HepG2 (cell line): Measurements from ENCODE around the gene SPSB2. TPM values are rescaled to one million over a fixed set of nuclear protein-coding genes. Genes with fewer than 3 reads are reported as not detected.

Experiments used
- HDAC1 ChIP-seq: sonication (generic); formaldehyde crosslinking; IDR thresholded peaks from 2 replicates; pipeline ENCODE4 v1.5.1; 2020; ENCODE audit warnings: mild to moderate bottlenecking, missing genetic modification reagents
- MIER3 ChIP-seq: IDR thresholded peaks from 2 replicates; pipeline ENCODE4 v1.6.1; 2016; ENCODE audit warnings: missing compliant biosample characterization, borderline replicate concordance
- NR2F2 ChIP-seq: IDR thresholded peaks from 2 replicates; pipeline ENCODE4 v1.6.1; 2012; ENCODE audit warnings: low read depth, inconsistent platforms, borderline replicate concordance
- PHB2 ChIP-seq: fragments of 450-650 bp; IDR thresholded peaks from 2 replicates; pipeline ENCODE4 v1.6.1; 2018; ENCODE audit not compliant: partially characterized antibody
- PHF21A ChIP-seq: sonication (generic); formaldehyde crosslinking; IDR thresholded peaks from 2 replicates; pipeline ENCODE4 v1.5.0; 2020; ENCODE audit warnings: mild to moderate bottlenecking, missing genetic modification reagents
- POLR2A ChIP-seq, 2 experiments: IDR thresholded peaks; 2 replicates each; pipeline ENCODE4 v1.6.1; 2011; ENCODE audit warnings: low read depth in 2 of 2, low read length in 2 of 2, mild to moderate bottlenecking in 1 of 2, moderate library complexity in 1 of 2; ENCODE audit not compliant: insufficient read depth in 1 of 2
- RBM22 ChIP-seq: fragments of 200-400 bp; formaldehyde crosslinking; optimal IDR thresholded peaks from 2 replicates; pipeline ENCODE3; 2017; ENCODE audit warnings: mild to moderate bottlenecking, low read length, moderate library complexity
- ZNF10 ChIP-seq: sonication (generic); formaldehyde crosslinking; IDR thresholded peaks from 2 replicates; pipeline ENCODE4 v1.4.0; 2020; ENCODE audit warnings: mild to moderate bottlenecking, low read depth, missing genetic modification reagents, borderline replicate concordance
- ZNF33A ChIP-seq: sonication (generic); formaldehyde crosslinking; IDR thresholded peaks from 2 replicates; pipeline ENCODE4 v1.5.1; 2020; ENCODE audit warnings: missing genetic modification reagents, mild to moderate bottlenecking, moderate library complexity, borderline replicate concordance
- ZSCAN21 ChIP-seq: sonication (generic); formaldehyde crosslinking; IDR thresholded peaks from 2 replicates; pipeline ENCODE4 v1.8.0; 2022; ENCODE audit warnings: mild to moderate bottlenecking, missing genetic modification reagents, moderate library complexity, borderline replicate concordance
- polyA plus RNA-seq, 8 experiments: library from polyadenylated mRNA; depleted of rRNA in 3 of 8; stranded (reverse) in 7 of 8; unstranded in 1 of 8; fragments of >200 nt; fragmentation: Illumina TruSeq in 4 of 8; extraction: Trizol in 4 of 8; gene quantifications; 2 replicates each; pipeline versions ENCODE4 v1.2.1 to v1.2.3, GENCODE V29; 2011 to 2016; ENCODE audit warnings: low read depth in 4 of 8, missing spikeins in 1 of 8, mixed read lengths in 1 of 8; ENCODE audit not compliant: insufficient read depth in 1 of 8
- total RNA-seq, 5 experiments: library from RNA; depleted of rRNA; stranded (reverse); fragments of >200 nt; fragmentation: Illumina TruSeq; extraction: Trizol; gene quantifications; 2 replicates each; pipeline ENCODE4 v1.2.3, GENCODE V29; 2016; ENCODE audit warnings: low read depth in 1 of 5
- TF ChIP-seq, protein P1 (sequence below): sonication (generic); formaldehyde crosslinking; IDR thresholded peaks from 2 replicates; pipeline ENCODE4 v1.4.0; 2020; ENCODE audit warnings: missing genetic modification reagents
- TF ChIP-seq, protein P2 (sequence below): sonication (generic); formaldehyde crosslinking; IDR thresholded peaks from 2 replicates; pipeline ENCODE4 v1.8.0; 2022; ENCODE audit warnings: mild to moderate bottlenecking, missing genetic modification reagents, borderline replicate concordance
- TF ChIP-seq, protein P3 (sequence below): sonication (generic); formaldehyde crosslinking; IDR thresholded peaks from 2 replicates; pipeline ENCODE4 v1.4.0; 2020; ENCODE audit warnings: missing genetic modification reagents, mild to moderate bottlenecking, borderline replicate concordance
- TF ChIP-seq, protein P4 (sequence below): sonication (generic); formaldehyde crosslinking; IDR thresholded peaks from 2 replicates; pipeline ENCODE4 v1.4.0; 2020; ENCODE audit warnings: missing genetic modification reagents
- TF ChIP-seq, protein P5 (sequence below): sonication (generic); formaldehyde crosslinking; IDR thresholded peaks from 2 replicates; pipeline ENCODE4 v1.5.1; 2020; ENCODE audit warnings: missing genetic modification reagents, mild to moderate bottlenecking, borderline replicate concordance
- TF ChIP-seq, protein P6 (sequence below): sonication (generic); formaldehyde crosslinking; IDR thresholded peaks from 2 replicates; pipeline ENCODE4 v1.5.1; 2020; ENCODE audit warnings: mild to moderate bottlenecking, missing genetic modification reagents, moderate library complexity

SPSB2 gene
- total and polyA plus RNA-seq, 2 of the 13 experiments (the other 11 are each of a cell fraction or from before 2014, with no cell fraction given), result 2.0 to 6.2 TPM

DNA sequence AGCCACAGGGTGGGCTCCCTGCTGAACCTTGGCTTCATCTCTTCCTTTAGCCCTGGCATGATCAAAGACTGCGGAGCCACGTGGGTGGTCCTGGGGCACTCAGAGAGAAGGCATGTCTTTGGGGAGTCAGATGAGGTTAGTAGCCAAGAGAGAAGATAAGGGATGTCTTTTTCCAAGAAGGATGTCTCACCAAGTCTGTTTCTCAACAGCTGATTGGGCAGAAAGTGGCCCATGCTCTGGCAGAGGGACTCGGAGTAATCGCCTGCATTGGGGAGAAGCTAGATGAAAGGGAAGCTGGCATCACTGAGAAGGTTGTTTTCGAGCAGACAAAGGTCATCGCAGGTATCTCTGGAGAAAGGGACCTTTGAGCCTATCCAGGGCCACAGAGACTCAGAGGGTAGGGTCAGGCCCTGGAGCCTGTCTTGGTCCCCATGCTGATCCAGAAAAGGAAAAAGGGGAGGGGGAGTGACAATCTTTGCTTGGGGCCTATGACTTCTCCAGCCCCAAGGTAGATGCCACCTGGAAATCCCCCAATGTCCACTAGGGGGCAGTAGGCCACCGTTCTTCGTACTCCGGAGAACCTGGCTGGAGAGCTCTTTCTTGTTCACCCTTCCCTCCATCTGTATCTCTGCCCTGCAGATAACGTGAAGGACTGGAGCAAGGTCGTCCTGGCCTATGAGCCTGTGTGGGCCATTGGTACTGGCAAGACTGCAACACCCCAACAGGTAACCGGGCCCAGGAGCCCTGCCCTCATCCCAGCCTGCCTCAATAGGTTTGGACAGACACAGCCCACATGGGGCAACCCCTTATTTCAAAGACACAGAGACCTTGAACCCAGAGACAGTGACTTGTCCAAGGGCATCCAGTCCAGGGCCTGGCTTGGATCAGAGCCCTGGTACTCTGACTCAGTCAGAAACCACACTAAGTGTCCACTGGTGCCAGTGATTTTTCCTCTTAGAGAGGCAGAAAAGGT is 3.8 kb downstream of the SPSB2 start (continued):
- TF ChIP-seq ZSCAN21 (no peak), MIER3 (CRISPR knock-in tag) (no peak), NR2F2 (0 out of 2 replicates have a peak, but pooled peaks have one; percentile 11), ZNF33A (CRISPR knock-in tag) (no peak), RBM22 (no peak), POLR2A (IDR thresholded peaks at IDR 0.05; ENCODE audit: insufficient read depth in 1 of 2, low read depth in 2 of 2, low read length in 2 of 2) (no peak), PHB2 (no peak), HDAC1 (CRISPR knock-in tag) (0 out of 2 replicates have a peak, but pooled peaks have one; percentile 35), ZNF10 (CRISPR knock-in tag) (no peak), PHF21A (CRISPR knock-in tag) (no peak)
- TF ChIP-seq, protein P1, sequence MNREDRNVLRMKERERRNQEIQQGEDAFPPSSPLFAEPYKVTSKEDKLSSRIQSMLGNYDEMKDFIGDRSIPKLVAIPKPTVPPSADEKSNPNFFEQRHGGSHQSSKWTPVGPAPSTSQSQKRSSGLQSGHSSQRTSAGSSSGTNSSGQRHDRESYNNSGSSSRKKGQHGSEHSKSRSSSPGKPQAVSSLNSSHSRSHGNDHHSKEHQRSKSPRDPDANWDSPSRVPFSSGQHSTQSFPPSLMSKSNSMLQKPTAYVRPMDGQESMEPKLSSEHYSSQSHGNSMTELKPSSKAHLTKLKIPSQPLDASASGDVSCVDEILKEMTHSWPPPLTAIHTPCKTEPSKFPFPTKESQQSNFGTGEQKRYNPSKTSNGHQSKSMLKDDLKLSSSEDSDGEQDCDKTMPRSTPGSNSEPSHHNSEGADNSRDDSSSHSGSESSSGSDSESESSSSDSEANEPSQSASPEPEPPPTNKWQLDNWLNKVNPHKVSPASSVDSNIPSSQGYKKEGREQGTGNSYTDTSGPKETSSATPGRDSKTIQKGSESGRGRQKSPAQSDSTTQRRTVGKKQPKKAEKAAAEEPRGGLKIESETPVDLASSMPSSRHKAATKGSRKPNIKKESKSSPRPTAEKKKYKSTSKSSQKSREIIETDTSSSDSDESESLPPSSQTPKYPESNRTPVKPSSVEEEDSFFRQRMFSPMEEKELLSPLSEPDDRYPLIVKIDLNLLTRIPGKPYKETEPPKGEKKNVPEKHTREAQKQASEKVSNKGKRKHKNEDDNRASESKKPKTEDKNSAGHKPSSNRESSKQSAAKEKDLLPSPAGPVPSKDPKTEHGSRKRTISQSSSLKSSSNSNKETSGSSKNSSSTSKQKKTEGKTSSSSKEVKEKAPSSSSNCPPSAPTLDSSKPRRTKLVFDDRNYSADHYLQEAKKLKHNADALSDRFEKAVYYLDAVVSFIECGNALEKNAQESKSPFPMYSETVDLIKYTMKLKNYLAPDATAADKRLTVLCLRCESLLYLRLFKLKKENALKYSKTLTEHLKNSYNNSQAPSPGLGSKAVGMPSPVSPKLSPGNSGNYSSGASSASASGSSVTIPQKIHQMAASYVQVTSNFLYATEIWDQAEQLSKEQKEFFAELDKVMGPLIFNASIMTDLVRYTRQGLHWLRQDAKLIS, result no peak
- TF ChIP-seq, protein P2, sequence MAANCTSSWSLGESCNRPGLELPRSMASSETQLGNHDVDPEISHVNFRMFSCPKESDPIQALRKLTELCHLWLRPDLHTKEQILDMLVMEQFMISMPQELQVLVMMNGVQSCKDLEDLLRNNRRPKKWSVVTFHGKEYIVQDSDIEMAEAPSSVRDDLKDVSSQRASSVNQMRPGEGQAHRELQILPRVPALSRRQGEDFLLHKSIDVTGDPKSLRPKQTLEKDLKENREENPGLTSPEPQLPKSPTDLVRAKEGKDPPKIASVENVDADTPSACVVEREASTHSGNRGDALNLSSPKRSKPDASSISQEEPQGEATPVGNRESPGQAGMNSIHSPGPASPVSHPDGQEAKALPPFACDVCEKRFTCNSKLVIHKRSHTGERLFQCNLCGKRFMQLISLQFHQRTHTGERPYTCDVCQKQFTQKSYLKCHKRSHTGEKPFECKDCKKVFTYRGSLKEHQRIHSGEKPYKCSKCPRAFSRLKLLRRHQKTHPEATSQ (CRISPR knock-in tag), result no peak
- TF ChIP-seq, protein P3, sequence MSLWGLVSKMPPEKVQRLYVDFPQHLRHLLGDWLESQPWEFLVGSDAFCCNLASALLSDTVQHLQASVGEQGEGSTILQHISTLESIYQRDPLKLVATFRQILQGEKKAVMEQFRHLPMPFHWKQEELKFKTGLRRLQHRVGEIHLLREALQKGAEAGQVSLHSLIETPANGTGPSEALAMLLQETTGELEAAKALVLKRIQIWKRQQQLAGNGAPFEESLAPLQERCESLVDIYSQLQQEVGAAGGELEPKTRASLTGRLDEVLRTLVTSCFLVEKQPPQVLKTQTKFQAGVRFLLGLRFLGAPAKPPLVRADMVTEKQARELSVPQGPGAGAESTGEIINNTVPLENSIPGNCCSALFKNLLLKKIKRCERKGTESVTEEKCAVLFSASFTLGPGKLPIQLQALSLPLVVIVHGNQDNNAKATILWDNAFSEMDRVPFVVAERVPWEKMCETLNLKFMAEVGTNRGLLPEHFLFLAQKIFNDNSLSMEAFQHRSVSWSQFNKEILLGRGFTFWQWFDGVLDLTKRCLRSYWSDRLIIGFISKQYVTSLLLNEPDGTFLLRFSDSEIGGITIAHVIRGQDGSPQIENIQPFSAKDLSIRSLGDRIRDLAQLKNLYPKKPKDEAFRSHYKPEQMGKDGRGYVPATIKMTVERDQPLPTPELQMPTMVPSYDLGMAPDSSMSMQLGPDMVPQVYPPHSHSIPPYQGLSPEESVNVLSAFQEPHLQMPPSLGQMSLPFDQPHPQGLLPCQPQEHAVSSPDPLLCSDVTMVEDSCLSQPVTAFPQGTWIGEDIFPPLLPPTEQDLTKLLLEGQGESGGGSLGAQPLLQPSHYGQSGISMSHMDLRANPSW (CRISPR knock-in tag), result no peak
- TF ChIP-seq, protein P4, sequence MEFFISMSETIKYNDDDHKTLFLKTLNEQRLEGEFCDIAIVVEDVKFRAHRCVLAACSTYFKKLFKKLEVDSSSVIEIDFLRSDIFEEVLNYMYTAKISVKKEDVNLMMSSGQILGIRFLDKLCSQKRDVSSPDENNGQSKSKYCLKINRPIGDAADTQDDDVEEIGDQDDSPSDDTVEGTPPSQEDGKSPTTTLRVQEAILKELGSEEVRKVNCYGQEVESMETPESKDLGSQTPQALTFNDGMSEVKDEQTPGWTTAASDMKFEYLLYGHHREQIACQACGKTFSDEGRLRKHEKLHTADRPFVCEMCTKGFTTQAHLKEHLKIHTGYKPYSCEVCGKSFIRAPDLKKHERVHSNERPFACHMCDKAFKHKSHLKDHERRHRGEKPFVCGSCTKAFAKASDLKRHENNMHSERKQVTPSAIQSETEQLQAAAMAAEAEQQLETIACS (CRISPR knock-in tag), result no peak
- TF ChIP-seq, protein P5, sequence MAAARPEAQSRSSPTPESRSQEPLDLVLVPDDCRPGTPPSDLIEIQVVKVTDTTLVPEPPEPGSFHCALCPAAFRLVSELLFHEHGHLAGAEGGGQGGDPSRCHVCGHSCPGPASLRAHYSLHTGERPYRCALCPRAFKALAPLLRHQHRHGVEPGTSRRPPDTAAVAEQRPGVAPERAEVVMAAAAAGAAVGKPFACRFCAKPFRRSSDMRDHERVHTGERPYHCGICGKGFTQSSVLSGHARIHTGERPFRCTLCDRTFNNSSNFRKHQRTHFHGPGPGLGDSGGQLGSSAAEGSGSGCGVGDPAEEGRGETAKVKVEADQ (CRISPR knock-in tag), result no peak
- TF ChIP-seq, protein P6, sequence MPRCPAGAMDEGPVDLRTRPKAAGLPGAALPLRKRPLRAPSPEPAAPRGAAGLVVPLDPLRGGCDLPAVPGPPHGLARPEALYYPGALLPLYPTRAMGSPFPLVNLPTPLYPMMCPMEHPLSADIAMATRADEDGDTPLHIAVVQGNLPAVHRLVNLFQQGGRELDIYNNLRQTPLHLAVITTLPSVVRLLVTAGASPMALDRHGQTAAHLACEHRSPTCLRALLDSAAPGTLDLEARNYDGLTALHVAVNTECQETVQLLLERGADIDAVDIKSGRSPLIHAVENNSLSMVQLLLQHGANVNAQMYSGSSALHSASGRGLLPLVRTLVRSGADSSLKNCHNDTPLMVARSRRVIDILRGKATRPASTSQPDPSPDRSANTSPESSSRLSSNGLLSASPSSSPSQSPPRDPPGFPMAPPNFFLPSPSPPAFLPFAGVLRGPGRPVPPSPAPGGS, result no peak
